ENCODE results near the gene VCAN. TPM values are rescaled to one million over a fixed set of nuclear protein-coding genes. Genes with fewer than 3 reads are reported as not detected.

VCAN gene
- total RNA-seq, 2 experiments from 2014 or later: under 0.01 TPM; not detected in 1

- Histone ChIP-seq H3K9me2 (ENCODE audit: insufficient read depth, low read length) (no peaks in the 10 kb centered on the region), H3K27ac (ENCODE audit: low read depth, low read length, poor library complexity, severe bottlenecking) (no peak overlapping the region), H2AFZ (ENCODE audit: low read length) (no peak overlapping the region), H3K4me1 (ENCODE audit: insufficient read depth, low read length, poor library complexity, severe bottlenecking) (no peaks in the 10 kb centered on the region), H3K4me3 (ENCODE audit: low read depth, low read length, poor library complexity, severe bottlenecking) (no peak overlapping the region), H3K4me2 (ENCODE audit: low read length) (no peak overlapping the region), H4K20me1 (ENCODE audit: insufficient read depth, low read length) (no peaks in the 10 kb centered on the region), H3K79me2 (ENCODE audit: insufficient read depth, low read depth, low read length) (no peaks in the 10 kb centered on the region), H3K9me3 (ENCODE audit: low read length) (no peaks in the 10 kb centered on the region), H3K36me3 (ENCODE audit: insufficient read depth, low read length) (no peaks in the 10 kb centered on the region)
- POLR2A ChIA-PET: no interaction called here
- no peak for TF ChIP-seq CTCF (conservative IDR thresholded peaks at IDR 0.05; ENCODE audit: low read length)
- no peak for TF ChIP-seq EZH2phosphoT487 (IDR thresholded peaks at IDR 0.05; ENCODE audit: borderline replicate concordance, low read depth, low read length)
- BruUV-seq (replicated peaks): no TSS peak
- CTCF ChIA-PET (ENCODE audit: unreplicated experiment): no interaction called here
- no peak for DNase-seq (ENCODE audit: low spot score)
- intact Hi-C loops (cut with micrococcal nuclease; ENCODE audit: unreplicated experiment): no loop called here
Measured at GRCh38 chr5:83538786-83539462, 67.4 kb downstream of the VCAN start.

- Histone ChIP-seq H2AFZ (ENCODE audit: low read length) (no peak overlapping the region), H3K27ac (ENCODE audit: low read depth, low read length, poor library complexity, severe bottlenecking) (no peak overlapping the region), H3K4me1 (ENCODE audit: insufficient read depth, low read length, poor library complexity, severe bottlenecking) (no peaks in the 10 kb centered on the region), H3K79me2 (ENCODE audit: insufficient read depth, low read depth, low read length) (no peaks in the 10 kb centered on the region), H3K4me2 (ENCODE audit: low read length) (no peak overlapping the region), H3K36me3 (ENCODE audit: insufficient read depth, low read length) (no peaks in the 10 kb centered on the region), H3K4me3 (ENCODE audit: low read depth, low read length, poor library complexity, severe bottlenecking) (no peak overlapping the region), H3K9me3 (ENCODE audit: low read length) (no peaks in the 10 kb centered on the region), H4K20me1 (ENCODE audit: insufficient read depth, low read length) (no peaks in the 10 kb centered on the region), H3K9me2 (ENCODE audit: insufficient read depth, low read length) (no peaks in the 10 kb centered on the region)
- CTCF ChIA-PET (ENCODE audit: unreplicated experiment): no interaction called here
- DNase-seq (ENCODE audit: low spot score): no peak
- TF ChIP-seq CTCF (conservative IDR thresholded peaks at IDR 0.05; ENCODE audit: low read length) (no peak), EZH2phosphoT487 (IDR thresholded peaks at IDR 0.05; ENCODE audit: borderline replicate concordance, low read depth, low read length) (no peak)
- intact Hi-C loops (cut with micrococcal nuclease; ENCODE audit: unreplicated experiment): no loop called here
- BruUV-seq (replicated peaks): no TSS peak
- POLR2A ChIA-PET: interaction anchor here (1.1 kb wide), 1 partner anchor 10 kb away, joined by 3 read pairs; no protein-coding TSS in a partner anchor
Measured at GRCh38 chr5:83539463-83539790, 67.9 kb downstream of the VCAN start.

GRCh38 chr5:83540105-83540504, 68.6 kb downstream of the VCAN start:
- CTCF ChIA-PET (ENCODE audit: unreplicated experiment): no interaction called here
- Histone ChIP-seq H2AFZ (ENCODE audit: low read length) (no peak overlapping the region), H4K20me1 (ENCODE audit: insufficient read depth, low read length) (no peaks in the 10 kb centered on the region), H3K4me1 (ENCODE audit: insufficient read depth, low read length, poor library complexity, severe bottlenecking) (no peaks in the 10 kb centered on the region), H3K4me2 (ENCODE audit: low read length) (no peak overlapping the region), H3K9me3 (ENCODE audit: low read length) (no peaks in the 10 kb centered on the region), H3K79me2 (ENCODE audit: insufficient read depth, low read depth, low read length) (no peaks in the 10 kb centered on the region), H3K9me2 (ENCODE audit: insufficient read depth, low read length) (no peaks in the 10 kb centered on the region), H3K36me3 (ENCODE audit: insufficient read depth, low read length) (no peaks in the 10 kb centered on the region), H3K4me3 (ENCODE audit: low read depth, low read length, poor library complexity, severe bottlenecking) (no peak overlapping the region), H3K27ac (ENCODE audit: low read depth, low read length, poor library complexity, severe bottlenecking) (no peak overlapping the region)
- POLR2A ChIA-PET: interaction anchor here (1.1 kb wide), 1 partner anchor 9 kb away, joined by 3 read pairs; no protein-coding TSS in a partner anchor
- intact Hi-C loops (cut with micrococcal nuclease; ENCODE audit: unreplicated experiment): no loop called here
- BruUV-seq (replicated peaks): no TSS peak
- DNase-seq (ENCODE audit: low spot score): no peak
- TF ChIP-seq CTCF (conservative IDR thresholded peaks at IDR 0.05; ENCODE audit: low read length) (no peak), EZH2phosphoT487 (IDR thresholded peaks at IDR 0.05; ENCODE audit: borderline replicate concordance, low read depth, low read length) (no peak)
